Smooth muscle cell (in vitro differentiated cells): ENCODE measurements around the gene IGF1R. TPM values are rescaled to one million over a fixed set of nuclear protein-coding genes. Genes with fewer than 3 reads are reported as not detected.

ENCODE experiments used
- DNase-seq: peaks from one replicate; lab custom pipeline; 2025; ENCODE audit not compliant: unreplicated experiment; lab: John Stamatoyannopoulos, UW
- H2AFZ ChIP-seq: fragments of 200-600 bp; sonication (generic); 2 replicates; pipeline ENCODE4 v1.6.0; 2016; ENCODE audit warnings: antibody characterized with exemption, low read depth, mild to moderate bottlenecking
- H3F3A ChIP-seq: fragments of 200-600 bp; sonication (generic); 2 replicates; pipeline ENCODE4 v1.6.0; 2017; ENCODE audit warnings: antibody characterized with exemption, low read depth
- H3K27ac ChIP-seq: fragments of 200-600 bp; sonication (generic); 2 replicates; pipeline ENCODE4 v1.5.1; 2016; ENCODE audit warnings: low read depth, mild to moderate bottlenecking
- H3K27me3 ChIP-seq: fragments of 200-600 bp; sonication (generic); 2 replicates; pipeline ENCODE4 v1.6.1; 2016; ENCODE audit warnings: low read depth, mild to moderate bottlenecking
- H3K36me3 ChIP-seq: fragments of 200-600 bp; sonication (generic); 2 replicates; pipeline ENCODE4 v1.5.1; 2016; ENCODE audit warnings: low read depth
- H3K4me1 ChIP-seq: fragments of 200-600 bp; sonication (generic); 2 replicates; pipeline ENCODE4 v1.5.1; 2016; ENCODE audit warnings: low read depth
- H3K4me2 ChIP-seq: fragments of 200-600 bp; sonication (generic); 2 replicates; pipeline ENCODE4 v1.6.0; 2016; ENCODE audit warnings: mild to moderate bottlenecking
- H3K4me3 ChIP-seq: fragments of 200-600 bp; sonication (generic); 2 replicates; pipeline ENCODE4 v1.5.1; 2016; ENCODE audit warnings: mild to moderate bottlenecking
- H3K79me2 ChIP-seq: fragments of 200-600 bp; sonication (generic); 2 replicates; pipeline ENCODE4 v1.6.0; 2016; ENCODE audit warnings: low read depth, mild to moderate bottlenecking
- H3K9ac ChIP-seq: fragments of 200-600 bp; sonication (generic); 2 replicates; pipeline ENCODE4 v1.6.0; 2016; ENCODE audit warnings: low read depth
- H3K9me3 ChIP-seq: fragments of 200-600 bp; sonication (generic); replicated peaks from 2 replicates; pipeline ENCODE4 v1.5.1; 2016; ENCODE audit warnings: low read depth
- H4K20me1 ChIP-seq: fragments of 200-600 bp; sonication (generic); 2 replicates; pipeline ENCODE4 v1.6.0; 2016; ENCODE audit warnings: low read depth
- CTCF ChIP-seq: fragments of 200-600 bp; sonication (generic); IDR thresholded peaks from 2 replicates; pipeline ENCODE4 v1.5.1; 2017; ENCODE audit warnings: borderline replicate concordance, mild to moderate bottlenecking, antibody characterized with exemption; ENCODE audit not compliant: insufficient read depth, poor library complexity, severe bottlenecking
- WGBS: methylation state at CpG from one replicate; pipeline ENCODE4 v1.1.7; 2016; ENCODE audit warnings: low lambda C conversion rate; 5-methylcytosine and 5-hydroxymethylcytosine counted together
- polyA plus RNA-seq: library from polyadenylated mRNA; unstranded; fragments of >200 nt; fragmentation: Nextera tagmentation; extraction: Ambion mirVana; gene quantifications from 2 replicates; pipeline ENCODE4 v1.2.1, GENCODE V29; 2016
- total RNA-seq: library from RNA; depleted of rRNA; stranded (reverse); fragments of >200 nt; gene quantifications from 2 replicates; pipeline ENCODE4 v1.2.3, GENCODE V29; 2014

IGF1R gene
- total and polyA plus RNA-seq, 2 experiments from 2014 or later = 14.0 to 70.2 TPM

GRCh38 chr15:98609144-98609852 lies 39.0 kb upstream of the IGF1R start:
- H3K27ac ChIP-seq = no peak overlapping the region
- H3K4me3 ChIP-seq = no peak overlapping the region
- no peaks in the 10 kb centered on the region for H4K20me1 ChIP-seq
- no peaks in the 10 kb centered on the region for H3K4me1 ChIP-seq
- WGBS = 49% methylated on average over 9 of the region's 9 CpGs
- H3F3A ChIP-seq = no peaks in the 10 kb centered on the region
- H2AFZ ChIP-seq = no peak overlapping the region
- no peaks in the 10 kb centered on the region for H3K79me2 ChIP-seq
- no peaks in the 10 kb centered on the region for H3K27me3 ChIP-seq
- H3K9ac ChIP-seq = no peak overlapping the region
- no peak overlapping the region for H3K4me2 ChIP-seq
- no peak for DNase-seq
- no peak for TF ChIP-seq CTCF
- no peaks in the 10 kb centered on the region for H3K9me3 ChIP-seq
- H3K36me3 ChIP-seq = no peaks in the 10 kb centered on the region

DNA sequence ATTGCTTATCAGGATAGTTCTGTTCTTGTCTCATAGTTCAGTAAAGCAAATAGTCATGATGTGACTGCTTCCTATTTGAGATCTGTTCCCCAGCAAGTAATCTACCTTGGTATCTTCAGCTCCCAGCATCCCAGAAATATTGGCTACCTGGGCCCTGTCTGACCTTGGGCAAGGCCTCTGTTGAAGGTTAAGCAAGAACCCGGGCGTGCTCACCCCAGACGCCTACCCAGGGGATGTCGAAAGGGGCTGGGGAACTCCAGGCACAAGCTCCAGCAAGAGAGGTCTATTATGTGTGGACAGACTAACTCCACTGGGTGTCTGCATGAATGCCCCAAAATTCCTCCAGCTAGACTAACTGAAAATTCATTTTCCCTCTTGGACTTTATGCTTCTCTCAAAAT lies 37.3 kb upstream of the IGF1R start:
- no peak overlapping the region for H3K4me2 ChIP-seq
- H3K4me3 ChIP-seq = no peak overlapping the region
- H2AFZ ChIP-seq = no peak overlapping the region
- no peak for TF ChIP-seq CTCF
- no peak overlapping the region for H3K9ac ChIP-seq
- no peaks in the 10 kb centered on the region for H3K9me3 ChIP-seq
- 93% methylated on average over 4 of the region's 4 CpGs for WGBS
- H3K79me2 ChIP-seq = no peaks in the 10 kb centered on the region
- H3K36me3 ChIP-seq = no peaks in the 10 kb centered on the region
- DNase-seq = no peak
- no peaks in the 10 kb centered on the region for H3K4me1 ChIP-seq
- no peaks in the 10 kb centered on the region for H3F3A ChIP-seq
- H4K20me1 ChIP-seq = no peaks in the 10 kb centered on the region
- no peaks in the 10 kb centered on the region for H3K27me3 ChIP-seq
- no peak overlapping the region for H3K27ac ChIP-seq

GRCh38 chr15:98611808-98612207 lies 36.5 kb upstream of the IGF1R start:
- WGBS = 100% methylated on average over 2 of the region's 2 CpGs
- H2AFZ ChIP-seq = no peak overlapping the region
- DNase-seq = no peak

More at GRCh38 chr15:98611808-98612207, 36.5 kb upstream of the IGF1R start:
- Histone ChIP-seq H3K79me2 (no peaks in the 10 kb centered on the region), H3K9me3 (no peaks in the 10 kb centered on the region), H3K36me3 (no peaks in the 10 kb centered on the region), H3K27ac (no peak overlapping the region), H3F3A (no peaks in the 10 kb centered on the region), H4K20me1 (no peaks in the 10 kb centered on the region), H3K9ac (no peak overlapping the region), H3K4me3 (no peak overlapping the region), H3K4me1 (no peaks in the 10 kb centered on the region), H3K4me2 (no peak overlapping the region), H3K27me3 (no peaks in the 10 kb centered on the region)
- TF ChIP-seq CTCF = no peak
